ENCODE results near the gene PLK5. TPM values are rescaled to one million over a fixed set of nuclear protein-coding genes. Genes with fewer than 3 reads are reported as not detected.

Gene PLK5
- total and polyA plus RNA-seq, 2 of the 4 experiments (the other 2 are of a cell fraction) = not detected

GRCh38 chr19:1507763-1508506, 15.9 kb upstream of the PLK5 start:
- no TSS peak for BruUV-seq (replicated peaks)
- Histone ChIP-seq H3K4me3 (ENCODE audit: insufficient read depth, low read depth, low read length) (peak overlapping the region; percentile 44), H3K4me2 (ENCODE audit: low read depth, low read length) (peak overlapping the region; percentile 64), H2BK5ac (ENCODE audit: low read depth, low read length, poor library complexity, severe bottlenecking) (peak overlapping the region; percentile 69), H3K9me1 (ENCODE audit: insufficient read depth, low read length) (no peaks in the 10 kb centered on the region; the same call in 1 of the 2 replicates), H4K8ac (ENCODE audit: low read depth in 2 of 2, low read length in 2 of 2) (peak overlapping the region; percentile 51 to 86; a peak in 3 of 4 replicates), H3K14ac (replicated peaks; ENCODE audit: low read depth, low read length) (peak overlapping the region; percentile 30; the same call in 1 of the 2 replicates), H3K56ac (ENCODE audit: extremely low read depth, insufficient read depth, low read length) (no peak overlapping the region; the same call in 1 of the 2 replicates), H3K36me3 (ENCODE audit: control insufficient read depth, insufficient read depth, low read length) (peaks cover 13% of the 10 kb centered on the region), H3K18ac (ENCODE audit: low read depth, low read length) (peak overlapping the region; percentile 3; the same call in 1 of the 2 replicates), H2AK9ac (replicated peaks; ENCODE audit: low read depth, low read length, poor library complexity) (peak overlapping the region; percentile 90), H3K79me1 (ENCODE audit: low read depth in 1 of 2, low read length in 2 of 2) (peaks cover 4 to 15% of the 10 kb centered on the region in 2 experiments; a peak in 1 of 4 replicates), H4K5ac (ENCODE audit: low read depth, low read length) (peak overlapping the region; percentile 39), H3K23ac (ENCODE audit: low read depth, low read length) (0 out of 2 replicates have a peak overlapping the region, but pooled peaks have one; percentile 39), H3K9me3 (ENCODE audit: control insufficient read depth, insufficient read depth, low read length) (no peaks in the 10 kb centered on the region), H2AK5ac (ENCODE audit: low read depth, low read length) (peak overlapping the region; percentile 76; the same call in 1 of the 2 replicates), H3K4me1 (ENCODE audit: control insufficient read depth, insufficient read depth, low read length) (peaks cover 9% of the 10 kb centered on the region), H2BK15ac (ENCODE audit: low read depth, low read length) (no peak overlapping the region), H3K27ac (ENCODE audit: insufficient read depth, low read length) (peak overlapping the region; percentile 62), H2BK120ac (ENCODE audit: low read depth, low read length) (peak overlapping the region; percentile 48; the same call in 1 of the 2 replicates), H3K4ac (ENCODE audit: low read depth, low read length) (peak overlapping the region; percentile 81), H2BK20ac (ENCODE audit: low read depth, low read length) (0 out of 2 replicates have a peak overlapping the region, but pooled peaks have one; percentile 1), H2AFZ (replicated peaks; ENCODE audit: low read length, poor library complexity) (peak overlapping the region; percentile 98), H3K27me3 (ENCODE audit: control insufficient read depth, insufficient read depth, low read length) (peaks cover 3% of the 10 kb centered on the region; the same call in 1 of the 2 replicates), H3K9ac (ENCODE audit: low read depth, low read length) (peak overlapping the region; percentile 9; the same call in 1 of the 2 replicates), H4K91ac (ENCODE audit: insufficient read depth, low read depth, low read length) (peak overlapping the region; percentile 82; the same call in 1 of the 2 replicates), H4K20me1 (ENCODE audit: insufficient read depth, low read length) (no peaks in the 10 kb centered on the region; the same call in 1 of the 2 replicates)
- CTCF ChIA-PET = no interaction called here
- DNase-seq (peak; percentile 95), ATAC-seq (ENCODE audit: low read depth) (peak; percentile 86)
- intact Hi-C loops (cut with micrococcal nuclease) = no loop called here
- WGBS, 2 experiments (ENCODE audit: extremely low coverage in 2 of 2, insufficient read length in 1 of 2) = 1% methylated on average over 14 of the region's 46 CpGs; no CpG with 5 or more reads in 1 of the 2 experiments
- dilution Hi-C loops (cut with HindIII; ENCODE audit: low sequenced_read_pairs, unreplicated experiment) = no loop called here
- in situ Hi-C loops (cut with MboI; ENCODE audit: low sequenced_read_pairs) = no loop called here
- POLR2A ChIA-PET (ENCODE audit: unreplicated experiment) = no interaction called here
- TF ChIP-seq CEBPB (IDR thresholded peaks at IDR 0.05; ENCODE audit: low read depth, low read length) (no peak), RCOR1 (IDR thresholded peaks at IDR 0.05; ENCODE audit: insufficient replicate concordance, low read length) (no peak), FOS (IDR thresholded peaks at IDR 0.05; ENCODE audit: low read depth, low read length) (peak; percentile 66; the same call in 1 of the 2 replicates), MXI1 (IDR thresholded peaks at IDR 0.05; ENCODE audit: borderline replicate concordance, low read depth, low read length) (peak; percentile 79; the same call in 1 of the 2 replicates), MAZ (IDR thresholded peaks at IDR 0.05; ENCODE audit: borderline replicate concordance, low read depth, low read length) (peak; percentile 87), BHLHE40 (IDR thresholded peaks at IDR 0.05; ENCODE audit: low read depth, low read length) (peak; percentile 96), CHD1 (IDR thresholded peaks at IDR 0.05; ENCODE audit: low read depth, low read length) (no peak), MAFK (IDR thresholded peaks at IDR 0.05; ENCODE audit: low read depth, low read length) (no peak), NFE2L2 (IDR thresholded peaks at IDR 0.05; ENCODE audit: low read depth, low read length) (no peak), CTCF (conservative IDR thresholded peaks at IDR 0.05; ENCODE audit: low read depth, low read length) (no peak), ELK1 (IDR thresholded peaks at IDR 0.05; ENCODE audit: borderline replicate concordance, low read depth, low read length) (no peak), RFX5 (IDR thresholded peaks at IDR 0.05; ENCODE audit: low read depth, low read length) (no peak), SMC3 (IDR thresholded peaks at IDR 0.05; ENCODE audit: low read depth, low read length) (no peak), RAD21 (IDR thresholded peaks at IDR 0.05; ENCODE audit: low read length) (no peak)

Measured in IMR-90 (cell line).